HL-60 (cell line): ENCODE measurements around the gene NUP93.

ENCODE experiments used
- DNase-seq, 2 experiments: peaks; one replicate each; pipeline ENCODE4 v3.0.0-alpha.2; 2010 to 2020; ENCODE audit warnings: low read depth in 1 of 2, low spot score in 1 of 2
- H3K27ac ChIP-seq: fragments of 250-450 bp; sonication (Bioruptor Pico); replicated peaks from 2 replicates; pipeline ENCODE4 v1.5.1; 2020; ENCODE audit warnings: mild to moderate bottlenecking, moderate library complexity
- H3K27me3 ChIP-seq: fragments of 250-450 bp; sonication (Bioruptor Pico); 2 replicates; pipeline ENCODE4 v1.5.1; 2021; ENCODE audit warnings: mild to moderate bottlenecking, moderate library complexity; ENCODE audit not compliant: insufficient read depth, poor library complexity, severe bottlenecking
- H3K4me3 ChIP-seq: replicated peaks from 2 replicates; pipeline ENCODE4 v1.5.1; 2011; ENCODE audit warnings: mild to moderate bottlenecking, control low read depth, low read length; ENCODE audit not compliant: insufficient read depth
- CTCF ChIP-seq: IDR thresholded peaks from one replicate; pipeline ENCODE4 v1.5.1; 2011; ENCODE audit warnings: low read length, control low read depth, inconsistent platforms; ENCODE audit not compliant: insufficient read depth
- GABPA ChIP-seq: IDR thresholded peaks from 2 replicates; pipeline ENCODE4 v1.6.1; 2012; ENCODE audit warnings: low read depth
- POLR2AphosphoS5 ChIP-seq: IDR thresholded peaks from 2 replicates; pipeline ENCODE4 v1.6.1; 2012; ENCODE audit warnings: low read depth
- REST ChIP-seq: IDR thresholded peaks from 2 replicates; pipeline ENCODE4 v1.6.1; 2012; ENCODE audit warnings: low read depth; ENCODE audit not compliant: insufficient replicate concordance
- SPI1 ChIP-seq: IDR thresholded peaks from 2 replicates; pipeline ENCODE4 v1.6.1; 2012; ENCODE audit warnings: low read depth, mild to moderate bottlenecking, borderline replicate concordance

Gene NUP93

GRCh38 chr16:56732366-56732765, 2.4 kb downstream of the NUP93 start:
- Histone ChIP-seq H3K27me3 (no peaks in the 10 kb centered on the region), H3K27ac (no peak overlapping the region), H3K4me3 (no peak overlapping the region)
- no peak for TF ChIP-seq CTCF
- TF ChIP-seq REST: no peak
- no peak for TF ChIP-seq GABPA
- TF ChIP-seq SPI1: no peak
- no peak for TF ChIP-seq POLR2AphosphoS5
- DNase-seq: no peak

GRCh38 chr16:56732832-56733231, 2.9 kb downstream of the NUP93 start:
- TF ChIP-seq GABPA: no peak
- TF ChIP-seq REST: no peak
- no peak for TF ChIP-seq SPI1
- no peak for TF ChIP-seq POLR2AphosphoS5
- TF ChIP-seq CTCF: no peak
- Histone ChIP-seq H3K4me3 (no peak overlapping the region), H3K27me3 (no peaks in the 10 kb centered on the region), H3K27ac (no peak overlapping the region)
- DNase-seq: no peak

- no peak for DNase-seq
- no peak overlapping the region for H3K27ac ChIP-seq
- H3K4me3 ChIP-seq: no peak overlapping the region
- TF ChIP-seq POLR2AphosphoS5 (no peak), CTCF (no peak), SPI1 (no peak), REST (no peak), GABPA (no peak)
- H3K27me3 ChIP-seq: no peaks in the 10 kb centered on the region
These were observed 4.5 kb downstream of the NUP93 start for GRCh38 chr16:56734429-56734828.
